HCT116 (cell line): Measurements from ENCODE around the gene PAFAH1B1. TPM values are rescaled to one million over a fixed set of nuclear protein-coding genes. Genes with fewer than 3 reads are reported as not detected.

Experiments
- ATAC-seq: fragments of 200-7000 bp; cut with Tn5 transposase; 2 replicates; pipeline ENCODE4 v1.9.1; 2020; ENCODE audit warnings: mild to moderate bottlenecking, moderate library complexity
- BruUV-seq: library from RNA; stranded (reverse); fragments of 400-500 nt; replicated peaks from 2 replicates; lab custom pipeline; 2021; lab: Mats Ljungman, UMichigan
- CTCF ChIA-PET: fragments of 300-600 bp; sonication (Branson Sonifier 250); formaldehyde crosslinking; loops from one replicate; lab custom pipeline; 2021; ENCODE audit warnings: antibody characterized with exemption; lab: Charles Lee
- POLR2A ChIA-PET: fragments of 300-600, 350-600 bp; sonication (Branson Sonifier 250); formaldehyde crosslinking; loops from one replicate; lab custom pipeline; 2021; ENCODE audit warnings: antibody characterized with exemption; lab: Charles Lee
- RAD21 ChIA-PET, 2 experiments: fragments of 300-600 bp; sonication (Branson Sonifier 250); formaldehyde crosslinking; loops; one replicate each; lab custom pipeline; 2023; ENCODE audit warnings: low total read pairs in 2 of 2; ENCODE audit not compliant: uncharacterized antibody in 2 of 2, unreplicated experiment in 2 of 2, low non-redundant PET in 1 of 2; lab: Charles Lee
- DNase-seq: peaks from one replicate; pipeline ENCODE4 v3.0.0-alpha.2; 2010; ENCODE audit warnings: low read depth, low spot score
- H2AFZ ChIP-seq: fragments of 200-600 bp; shearing (Covaris generic), sonication (generic); 2 replicates; pipeline ENCODE4 v1.6.1; 2017; ENCODE audit warnings: low read depth, mixed run types, mixed read lengths, antibody characterized with exemption, low read length; ENCODE audit not compliant: poor library complexity, severe bottlenecking
- H3K27ac ChIP-seq: 2 replicates; pipeline ENCODE4 v1.5.1; 2012; ENCODE audit warnings: low read depth, low read length
- H3K27me3 ChIP-seq: fragments of 200-600 bp; sonication (generic); 2 replicates; pipeline ENCODE4 v1.6.1; 2016; ENCODE audit warnings: mixed run types, low read length, mixed read lengths; ENCODE audit not compliant: insufficient read depth
- H3K36me3 ChIP-seq, 2 experiments: fragments of 200-500 bp in 1 of 2; fragments of 200-600 bp in 1 of 2; sonication (Bioruptor generic) in 1 of 2; sonication (generic) in 1 of 2; 2 replicates each; pipeline versions ENCODE4 v1.5.1 to v1.6.1; 2014 to 2016; ENCODE audit warnings: low read length in 2 of 2, inconsistent platforms in 1 of 2, mixed read lengths in 1 of 2, mixed run types in 1 of 2; ENCODE audit not compliant: insufficient read depth in 2 of 2, control insufficient read depth in 1 of 2
- H3K4me1 ChIP-seq, 2 experiments: fragments of 200-600 bp in 1 of 2; sonication (generic) in 1 of 2; 2 replicates each; pipeline versions ENCODE4 v1.5.1 to v1.6.1; 2012 to 2017; ENCODE audit warnings: low read length in 2 of 2, inconsistent platforms in 1 of 2, mild to moderate bottlenecking in 1 of 2, mixed read lengths in 1 of 2, mixed run types in 1 of 2, moderate library complexity in 1 of 2; ENCODE audit not compliant: insufficient read depth in 2 of 2, control insufficient read depth in 1 of 2
- H3K4me2 ChIP-seq: fragments of 200-600 bp; sonication (generic); 2 replicates; pipeline ENCODE4 v1.6.1; 2017; ENCODE audit warnings: mixed run types, low read length, mixed read lengths
- H3K4me3 ChIP-seq, 2 experiments: fragments of 200-600 bp in 1 of 2; sonication (generic) in 1 of 2; replicated peaks in 1 of 2; 2 replicates each; pipeline ENCODE4 v1.5.1; 2011 to 2016; ENCODE audit warnings: low read length in 2 of 2, control low read depth in 1 of 2, low read depth in 1 of 2, mild to moderate bottlenecking in 1 of 2, mixed read lengths in 1 of 2, mixed run types in 1 of 2
- H3K79me2 ChIP-seq: fragments of 200-600 bp; sonication (generic); 2 replicates; pipeline ENCODE4 v1.6.1; 2017; ENCODE audit warnings: mild to moderate bottlenecking, mixed run types, low read length, moderate library complexity, mixed read lengths; ENCODE audit not compliant: insufficient read depth
- H3K9ac ChIP-seq: fragments of 200-600 bp; sonication (generic); 2 replicates; pipeline ENCODE4 v1.6.1; 2016; ENCODE audit warnings: low read length, mixed read lengths
- H3K9me2 ChIP-seq: fragments of 200-600 bp; sonication (generic), shearing (Covaris generic); 2 replicates; pipeline ENCODE4 v1.6.1; 2017; ENCODE audit warnings: mixed run types, mild to moderate bottlenecking, moderate library complexity; ENCODE audit not compliant: insufficient read depth
- H3K9me3 ChIP-seq, 2 experiments: fragments of 200-500 bp in 1 of 2; fragments of 200-600 bp in 1 of 2; sonication (Bioruptor generic) in 1 of 2; sonication (generic) in 1 of 2; 2 replicates each; pipeline ENCODE4 v1.6.1; 2014 to 2017; ENCODE audit warnings: low read length in 2 of 2, mixed read lengths in 2 of 2, inconsistent platforms in 1 of 2, low read depth in 1 of 2, mild to moderate bottlenecking in 1 of 2, mixed run types in 1 of 2, moderate library complexity in 1 of 2; ENCODE audit not compliant: control insufficient read depth in 1 of 2, insufficient read depth in 1 of 2
- H4K20me1 ChIP-seq: fragments of 200-600 bp; sonication (generic), shearing (Covaris generic); 2 replicates; pipeline ENCODE4 v1.6.1; 2017; ENCODE audit warnings: mixed run types, mild to moderate bottlenecking, moderate library complexity; ENCODE audit not compliant: insufficient read depth
- SIN3A ChIP-seq: IDR thresholded peaks from 2 replicates; pipeline ENCODE4 v1.6.1; 2012; ENCODE audit warnings: low read depth
- SRF ChIP-seq: IDR thresholded peaks from 2 replicates; pipeline ENCODE4 v1.6.1; 2012; ENCODE audit warnings: low read depth
- ZBTB33 ChIP-seq: IDR thresholded peaks from 2 replicates; pipeline ENCODE4 v1.6.1; 2011; ENCODE audit warnings: mild to moderate bottlenecking, low read length, moderate library complexity; ENCODE audit not compliant: insufficient replicate concordance; ENCODE audit errors: extremely low read depth
- ZNF274 ChIP-seq: fragments of 200-500 bp; sonication (Bioruptor generic); IDR thresholded peaks from 2 replicates; pipeline ENCODE4 v1.6.1; 2014; ENCODE audit warnings: mild to moderate bottlenecking, low read depth, low read length, inconsistent platforms
- intact Hi-C: fragments of 100-400 bp; cut with micrococcal nuclease; formaldehyde crosslinking; loops from 2 replicates; pipeline ENCODE4 v1.10.0; 2022
- microRNA-seq: library from miRNA; unstranded; fragments of <30 nt; microRNA quantifications from one replicate; pipeline ENCODE4, GENCODE V29; 2016; ENCODE audit warnings: borderline number of aligned reads
- total RNA-seq: library from RNA; stranded (reverse); gene quantifications from one replicate; pipeline ENCODE4 v1.2.1, GENCODE V29; 2021; ENCODE audit not compliant: unreplicated experiment

Gene PAFAH1B1
- total RNA-seq, 1 experiment from 2014 or later: 113 TPM

GRCh38 chr17:2731807-2732206 is 138.4 kb downstream of the PAFAH1B1 start:
- H3K9ac ChIP-seq: no peak overlapping the region
- H3K36me3 ChIP-seq: no peaks in the 10 kb centered on the region
- no peaks in the 10 kb centered on the region for H4K20me1 ChIP-seq
- ChIA-PET CTCF (no interaction called here), POLR2A (no interaction called here), RAD21 (no interaction called here)
- DNase-seq (no peak), ATAC-seq (no peak)
- no peaks in the 10 kb centered on the region for H3K79me2 ChIP-seq
- H3K4me1 ChIP-seq: no peaks in the 10 kb centered on the region
- no peak overlapping the region for H3K27ac ChIP-seq
- intact Hi-C loops: no loop called here
- H3K9me3 ChIP-seq: no peaks in the 10 kb centered on the region
- no peak overlapping the region for H3K4me3 ChIP-seq
- H3K9me2 ChIP-seq: no peaks in the 10 kb centered on the region
- H3K27me3 ChIP-seq: no peaks in the 10 kb centered on the region
- TF ChIP-seq ZNF274: no peak
- TF ChIP-seq SRF: no peak
- TF ChIP-seq ZBTB33: no peak
- BruUV-seq: no TSS peak
- no peak overlapping the region for H2AFZ ChIP-seq
- H3K4me2 ChIP-seq: no peak overlapping the region

- H3K4me1 ChIP-seq: no peaks in the 10 kb centered on the region
- H3K27ac ChIP-seq: no peak overlapping the region
- H3K79me2 ChIP-seq: no peaks in the 10 kb centered on the region
- BruUV-seq: no TSS peak
- ATAC-seq (no peak), DNase-seq (no peak)
- RAD21 ChIA-PET: no interaction called here
- no peaks in the 10 kb centered on the region for H3K36me3 ChIP-seq
- H3K4me3 ChIP-seq: no peak overlapping the region
- H3K9me3 ChIP-seq: no peaks in the 10 kb centered on the region
- no peak overlapping the region for H3K9ac ChIP-seq
- no peaks in the 10 kb centered on the region for H4K20me1 ChIP-seq
- POLR2A ChIA-PET: interaction anchor here (0.5 to 0.8 kb wide), 2 partner anchors 11 to 18 kb away, joined by 3 read pairs; no protein-coding TSS in a partner anchor
- no peak overlapping the region for H2AFZ ChIP-seq
- H3K9me2 ChIP-seq: no peaks in the 10 kb centered on the region
- intact Hi-C loops: no loop called here
- no peaks in the 10 kb centered on the region for H3K27me3 ChIP-seq
- no peak for TF ChIP-seq SIN3A
- no peak overlapping the region for H3K4me2 ChIP-seq
- CTCF ChIA-PET: interaction anchor here (1.1 kb wide), 1 partner anchor 52 kb away, joined by 3 read pairs; no protein-coding TSS in a partner anchor
Observed at GRCh38 chr17:2734939-2735338, 141.5 kb downstream of the PAFAH1B1 start.

Small RNA genes lying within 50 kb of the gene (microRNA-seq; reads per million reads assigned to microRNA genes)
- not detected for gene MIR6776

Other genes starting within 250 kb of the PAFAH1B1 start
- 37.0 TPM for gene MNT, start 192.6 kb upstream of the PAFAH1B1 start, total RNA-seq
- 37.6 TPM for gene METTL16, start 81.8 kb upstream of the PAFAH1B1 start, total RNA-seq
- gene CLUH, start 118.1 kb downstream of the PAFAH1B1 start, total RNA-seq: 175 TPM
- gene CCDC92B, start 156.0 kb downstream of the PAFAH1B1 start, total RNA-seq: 0.17 TPM
- 54.6 TPM for gene RAP1GAP2, start 202.8 kb downstream of the PAFAH1B1 start, total RNA-seq